ENCODE measurements around the gene SORCS3. TPM values are rescaled to one million over a fixed set of nuclear protein-coding genes. Genes with fewer than 3 reads are reported as not detected.

The SORCS3 gene
- polyA plus RNA-seq, 1 donor from 2014 or later, result 9.8 TPM

DNA sequence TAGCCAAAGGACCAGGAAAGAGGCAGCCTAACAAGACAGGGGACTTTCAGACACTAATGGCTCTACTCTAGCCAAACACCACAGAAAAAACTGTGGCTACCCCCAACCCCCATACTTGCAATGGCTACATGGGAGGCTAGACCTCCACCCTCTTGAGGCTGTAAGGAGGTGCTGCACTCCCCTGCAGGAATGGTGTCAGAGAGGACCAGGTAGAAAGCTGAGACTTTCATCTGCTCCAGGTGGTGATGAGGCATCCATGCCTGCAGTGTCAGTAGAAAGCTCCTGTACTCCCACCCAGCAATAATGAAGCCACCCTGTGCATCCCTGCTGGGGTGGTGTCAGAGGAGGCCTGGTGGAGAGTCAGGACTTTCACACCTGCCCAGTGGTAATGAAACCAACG lies 18.9 kb upstream of the SORCS3 start:
- Histone ChIP-seq H3K27ac (ENCODE audit: low read length) (no peak overlapping the region), H3F3A (ENCODE audit: insufficient read depth, low read length, poor library complexity, severe bottlenecking) (no peaks in the 10 kb centered on the region), H3K4me2 (ENCODE audit: low read length) (no peak overlapping the region), H3K9ac (ENCODE audit: low read length) (no peak overlapping the region), H3K4me3 (ENCODE audit: low read length) (no peak overlapping the region), H3K27me3 (ENCODE audit: insufficient read depth, low read depth, low read length) (no peaks in the 10 kb centered on the region), H3K9me2 (ENCODE audit: insufficient read depth, low read length) (no peaks in the 10 kb centered on the region), H4K20me1 (ENCODE audit: insufficient read depth) (no peaks in the 10 kb centered on the region), H2AFZ (ENCODE audit: low read depth, low read length) (no peak overlapping the region), H3K36me3 (ENCODE audit: insufficient read depth, low read length) (no peaks in the 10 kb centered on the region), H3K79me2 (replicated peaks; ENCODE audit: insufficient read depth, low read length) (no peaks in the 10 kb centered on the region), H3K9me3 (ENCODE audit: low read length) (no peaks in the 10 kb centered on the region)
- TF ChIP-seq MXI1 (conservative IDR thresholded peaks at IDR 0.05; ENCODE audit: poor library complexity, severe bottlenecking) (no peak), POLR2AphosphoS5 (IDR thresholded peaks at IDR 0.05) (no peak), EZH2 (IDR thresholded peaks at IDR 0.05; ENCODE audit: borderline replicate concordance, insufficient read depth, low read length, poor library complexity, severe bottlenecking) (no peak), SMC3 (conservative IDR thresholded peaks at IDR 0.05; ENCODE audit: poor library complexity) (no peak), EP300 (conservative IDR thresholded peaks at IDR 0.05; ENCODE audit: poor library complexity, severe bottlenecking) (no peak), TAF1 (IDR thresholded peaks at IDR 0.05; ENCODE audit: low read depth) (no peak), REST (IDR thresholded peaks at IDR 0.05; ENCODE audit: borderline replicate concordance) (no peak), RAD21 (conservative IDR thresholded peaks at IDR 0.05) (no peak)
- TF ChIP-seq, protein P1, sequence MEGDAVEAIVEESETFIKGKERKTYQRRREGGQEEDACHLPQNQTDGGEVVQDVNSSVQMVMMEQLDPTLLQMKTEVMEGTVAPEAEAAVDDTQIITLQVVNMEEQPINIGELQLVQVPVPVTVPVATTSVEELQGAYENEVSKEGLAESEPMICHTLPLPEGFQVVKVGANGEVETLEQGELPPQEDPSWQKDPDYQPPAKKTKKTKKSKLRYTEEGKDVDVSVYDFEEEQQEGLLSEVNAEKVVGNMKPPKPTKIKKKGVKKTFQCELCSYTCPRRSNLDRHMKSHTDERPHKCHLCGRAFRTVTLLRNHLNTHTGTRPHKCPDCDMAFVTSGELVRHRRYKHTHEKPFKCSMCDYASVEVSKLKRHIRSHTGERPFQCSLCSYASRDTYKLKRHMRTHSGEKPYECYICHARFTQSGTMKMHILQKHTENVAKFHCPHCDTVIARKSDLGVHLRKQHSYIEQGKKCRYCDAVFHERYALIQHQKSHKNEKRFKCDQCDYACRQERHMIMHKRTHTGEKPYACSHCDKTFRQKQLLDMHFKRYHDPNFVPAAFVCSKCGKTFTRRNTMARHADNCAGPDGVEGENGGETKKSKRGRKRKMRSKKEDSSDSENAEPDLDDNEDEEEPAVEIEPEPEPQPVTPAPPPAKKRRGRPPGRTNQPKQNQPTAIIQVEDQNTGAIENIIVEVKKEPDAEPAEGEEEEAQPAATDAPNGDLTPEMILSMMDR (IDR thresholded peaks at IDR 0.05; ENCODE audit: poor library complexity, severe bottlenecking), result no peak

DNA sequence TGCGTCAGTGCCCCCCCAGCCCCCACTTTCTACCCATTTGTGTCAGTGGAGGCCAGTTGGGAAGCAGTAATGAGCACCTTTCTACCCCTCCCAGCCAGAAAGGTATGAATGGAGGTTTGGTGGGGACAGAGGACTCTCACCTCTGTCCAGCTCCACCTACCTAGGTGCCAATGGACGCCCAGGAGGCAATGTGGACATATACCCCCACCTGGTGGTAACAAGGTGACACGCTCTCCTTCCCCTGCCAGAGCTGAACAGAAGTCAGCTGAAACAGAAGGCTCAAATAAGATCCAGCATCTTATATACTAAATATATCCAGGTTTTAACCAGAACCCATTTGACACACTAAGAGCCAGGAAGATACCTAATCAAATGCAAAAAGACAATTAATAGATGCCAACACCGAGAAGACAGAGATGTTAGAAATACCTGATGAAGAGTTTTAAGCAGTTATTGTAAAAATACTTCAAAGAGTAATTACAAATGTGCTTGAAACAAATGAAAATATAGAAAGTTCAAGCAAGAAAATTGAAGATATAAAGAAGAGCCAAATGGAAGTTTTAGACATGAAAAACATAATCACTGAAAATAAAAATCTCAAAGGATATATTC lies 18.4 kb upstream of the SORCS3 start:
- Histone ChIP-seq H3K4me3 (ENCODE audit: low read length) (no peak overlapping the region), H2AFZ (ENCODE audit: low read depth, low read length) (no peak overlapping the region), H3K36me3 (ENCODE audit: insufficient read depth, low read length) (no peaks in the 10 kb centered on the region), H3K27me3 (ENCODE audit: insufficient read depth, low read depth, low read length) (no peaks in the 10 kb centered on the region), H3K9me3 (ENCODE audit: low read length) (no peaks in the 10 kb centered on the region), H3F3A (ENCODE audit: insufficient read depth, low read length, poor library complexity, severe bottlenecking) (no peaks in the 10 kb centered on the region), H3K9ac (ENCODE audit: low read length) (no peak overlapping the region), H4K20me1 (ENCODE audit: insufficient read depth) (no peaks in the 10 kb centered on the region), H3K9me2 (ENCODE audit: insufficient read depth, low read length) (no peaks in the 10 kb centered on the region), H3K4me2 (ENCODE audit: low read length) (no peak overlapping the region), H3K27ac (ENCODE audit: low read length) (no peak overlapping the region), H3K79me2 (replicated peaks; ENCODE audit: insufficient read depth, low read length) (no peaks in the 10 kb centered on the region)
- TF ChIP-seq, protein P1 (IDR thresholded peaks at IDR 0.05; ENCODE audit: poor library complexity, severe bottlenecking), result peak; percentile 42
- peak; percentile 64 for TF ChIP-seq SMC3 (conservative IDR thresholded peaks at IDR 0.05; ENCODE audit: poor library complexity)
- no peak for TF ChIP-seq EZH2 (IDR thresholded peaks at IDR 0.05; ENCODE audit: borderline replicate concordance, insufficient read depth, low read length, poor library complexity, severe bottlenecking)
- peak; percentile 57 for TF ChIP-seq RAD21 (conservative IDR thresholded peaks at IDR 0.05)
- no peak for TF ChIP-seq MXI1 (conservative IDR thresholded peaks at IDR 0.05; ENCODE audit: poor library complexity, severe bottlenecking)
